Measurements from ENCODE around the gene RRAGB. TPM values are rescaled to one million over a fixed set of nuclear protein-coding genes. Genes with fewer than 3 reads are reported as not detected.

Gene RRAGB
- total RNA-seq, 1 donor from 2014 or later, result 34.0 TPM

GRCh38 chrX:55774419-55774818 is 56.9 kb downstream of the RRAGB start:
- peak; percentile 5 for DNase-seq (ENCODE audit: low read depth)

GRCh38 chrX:55777596-55777995 is 60.0 kb downstream of the RRAGB start:
- DNase-seq (ENCODE audit: low read depth), result no peak

- DNase-seq (ENCODE audit: low read depth), result peak; percentile 36
These were observed 60.8 kb downstream of the RRAGB start for GRCh38 chrX:55778322-55778721.

- peak; percentile 0 for DNase-seq (ENCODE audit: low read depth)
These were observed 66.2 kb downstream of the RRAGB start for GRCh38 chrX:55783723-55784122.

GRCh38 chrX:55787063-55787462 is 69.5 kb downstream of the RRAGB start:
- no peak for DNase-seq (ENCODE audit: low read depth)

- DNase-seq (ENCODE audit: low read depth), result no peak
These were observed 70.2 kb downstream of the RRAGB start for GRCh38 chrX:55787727-55788126.

- DNase-seq (ENCODE audit: low read depth), result no peak
These were observed 76.9 kb downstream of the RRAGB start for GRCh38 chrX:55794405-55794804.

GRCh38 chrX:55796496-55796895 is 78.9 kb downstream of the RRAGB start:
- no peak for DNase-seq (ENCODE audit: low read depth)

- peak; percentile 4 for DNase-seq (ENCODE audit: low read depth)
These were observed 84.3 kb downstream of the RRAGB start for GRCh38 chrX:55801811-55802210.

Other genes with a start within 250 kb of the RRAGB start
- gene USP51, start 227.9 kb upstream of the RRAGB start, total RNA-seq, result 1.0 and 4.5 TPM in 2 replicates
- not detected in 2 replicates for gene FOXR2, start 94.3 kb upstream of the RRAGB start, total RNA-seq

All from renal cortical epithelial cell (primary cell).